ENCODE measurements around the gene COL1A1.

- no peak for TF ChIP-seq CTCF (IDR thresholded peaks at IDR 0.05)
- TF ChIP-seq POLR2A (IDR thresholded peaks at IDR 0.05), result no peak
- TF ChIP-seq EP300 (IDR thresholded peaks at IDR 0.05), result no peak
Observed at GRCh38 chr17:50187394-50187725, 14.1 kb downstream of the COL1A1 start.

Data from ovary (tissue), 3 donors.